WTC11 (cell line): ENCODE measurements around the gene RENBP. TPM values are rescaled to one million over a fixed set of nuclear protein-coding genes. Genes with fewer than 3 reads are reported as not detected.
A peak's percentile ranks its signal among the peaks of the same experiment; 100 is the strongest.

ENCODE experiments used
- ATAC-seq: fragments of 200-7000 bp; cut with Tn5 transposase; 2 replicates; pipeline ENCODE4 v1.10.0; 2021; ENCODE audit warnings: mild to moderate bottlenecking, moderate library complexity
- CTCF ChIA-PET: fragments of 300-600 bp; sonication (Branson Sonifier 250); formaldehyde crosslinking; loops from one replicate; lab custom pipeline; 2021; ENCODE audit warnings: antibody characterized with exemption; lab: Charles Lee
- POLR2A ChIA-PET: fragments of 350-600 bp; sonication (Branson Sonifier 250); formaldehyde crosslinking; loops from one replicate; lab custom pipeline; 2021; ENCODE audit warnings: antibody characterized with exemption; lab: Charles Lee
- DNase-seq: peaks from one replicate; pipeline ENCODE4 v3.0.0; 2021; ENCODE audit warnings: low spot score
- H3K27ac Mint-ChIP-seq: 2 replicates; pipeline ENCODE4 v1.8.0; 2021; ENCODE audit warnings: mixed read lengths
- H3K27me3 Mint-ChIP-seq: 2 replicates; pipeline ENCODE4 v1.8.0; 2021; ENCODE audit warnings: low read depth, mild to moderate bottlenecking, moderate library complexity, mixed read lengths
- H3K36me3 Mint-ChIP-seq: 2 replicates; pipeline ENCODE4 v1.8.0; 2021; ENCODE audit warnings: mixed read lengths
- H3K4me1 Mint-ChIP-seq: 2 replicates; pipeline ENCODE4 v1.8.0; 2022; ENCODE audit warnings: mixed read lengths
- H3K4me3 Mint-ChIP-seq: 2 replicates; pipeline ENCODE4 v1.8.0; 2021; ENCODE audit warnings: mild to moderate bottlenecking, moderate library complexity, mixed read lengths
- H3K9me3 Mint-ChIP-seq: 2 replicates; pipeline ENCODE4 v1.8.0; 2021; ENCODE audit warnings: mixed read lengths
- FOXJ3 ChIP-seq: sonication (generic); formaldehyde crosslinking; IDR thresholded peaks from 2 replicates; pipeline ENCODE4 v1.9.0; 2021; ENCODE audit warnings: missing genetic modification reagents, mild to moderate bottlenecking, borderline replicate concordance
- FOXK1 ChIP-seq: sonication (generic); formaldehyde crosslinking; IDR thresholded peaks from 2 replicates; pipeline ENCODE4 v1.8.0; 2022; ENCODE audit warnings: mild to moderate bottlenecking, moderate library complexity, missing genetic modification reagents
- FOXP1 ChIP-seq: sonication (generic); formaldehyde crosslinking; IDR thresholded peaks from 2 replicates; pipeline ENCODE4 v1.8.0; 2022; ENCODE audit warnings: missing genetic modification reagents, mild to moderate bottlenecking, moderate library complexity, borderline replicate concordance
- GTF2I ChIP-seq: fragments of 250-450 bp; sonication (Bioruptor Pico); conservative IDR thresholded peaks from 2 replicates; pipeline ENCODE4 v1.4.0; 2021; ENCODE audit warnings: mild to moderate bottlenecking
- HMGA2 ChIP-seq: fragments of 250-450 bp; sonication (Bioruptor Pico); IDR thresholded peaks from 2 replicates; pipeline ENCODE4 v1.4.0; 2021; ENCODE audit warnings: mild to moderate bottlenecking, moderate library complexity
- KAT7 ChIP-seq: sonication (generic); formaldehyde crosslinking; IDR thresholded peaks from 2 replicates; pipeline ENCODE4 v1.8.1; 2023; ENCODE audit warnings: missing genetic modification reagents, mild to moderate bottlenecking, borderline replicate concordance
- SMAD3 ChIP-seq: sonication (generic); formaldehyde crosslinking; IDR thresholded peaks from 2 replicates; pipeline ENCODE4 v1.8.0; 2022; ENCODE audit warnings: missing genetic modification reagents, mild to moderate bottlenecking, borderline replicate concordance
- SOX15 ChIP-seq: fragments of 250-450 bp; sonication (Bioruptor Pico); IDR thresholded peaks from 2 replicates; pipeline ENCODE4 v1.9.0; 2021; ENCODE audit warnings: mild to moderate bottlenecking
- STAT6 ChIP-seq: sonication (generic); formaldehyde crosslinking; conservative IDR thresholded peaks from 2 replicates; pipeline ENCODE4 v1.8.1; 2023; ENCODE audit warnings: mild to moderate bottlenecking, low read depth, missing genetic modification reagents, moderate library complexity
- TEAD1 ChIP-seq: sonication (generic); formaldehyde crosslinking; IDR thresholded peaks from 2 replicates; pipeline ENCODE4 v1.8.0; 2022; ENCODE audit warnings: mild to moderate bottlenecking, missing genetic modification reagents
- TEAD4 ChIP-seq: sonication (generic); formaldehyde crosslinking; IDR thresholded peaks from 2 replicates; pipeline ENCODE4 v1.8.0; 2022; ENCODE audit warnings: mild to moderate bottlenecking, missing genetic modification reagents
- USF1 ChIP-seq: sonication (generic); formaldehyde crosslinking; IDR thresholded peaks from 2 replicates; pipeline ENCODE4 v1.8.0; 2022; ENCODE audit warnings: mild to moderate bottlenecking, missing genetic modification reagents
- ZBTB21 ChIP-seq: sonication (generic); formaldehyde crosslinking; IDR thresholded peaks from 2 replicates; pipeline ENCODE4 v1.8.1; 2023; ENCODE audit warnings: mild to moderate bottlenecking, missing genetic modification reagents, borderline replicate concordance
- ZNF423 ChIP-seq: fragments of 250-450 bp; sonication (Bioruptor Pico); IDR thresholded peaks from 2 replicates; pipeline ENCODE4 v2.1.2; 2022; ENCODE audit warnings: mild to moderate bottlenecking, moderate library complexity
- total RNA-seq: library from RNA; stranded (reverse); gene quantifications from 3 replicates; pipeline ENCODE4 v1.2.3, GENCODE V29; 2021
- TF ChIP-seq, protein P1 (sequence below): sonication (generic); formaldehyde crosslinking; IDR thresholded peaks from 2 replicates; pipeline ENCODE4 v1.8.1; 2023; ENCODE audit warnings: mild to moderate bottlenecking, missing genetic modification reagents
- TF ChIP-seq, protein P2 (sequence below): fragments of 250-450 bp; sonication (Bioruptor Pico); IDR thresholded peaks from 2 replicates; pipeline ENCODE4 v1.9.0; 2021; ENCODE audit warnings: mild to moderate bottlenecking
- TF ChIP-seq, protein P3 (sequence below): fragments of 200-600 bp; IDR thresholded peaks from 2 replicates; pipeline ENCODE4 v1.8.0; 2022; ENCODE audit warnings: antibody characterized with exemption

Gene RENBP
- total RNA-seq, 1 experiment from 2014 or later = 14.0 TPM

GRCh38 chrX:153905481-153906095, 38.9 kb downstream of the RENBP start:
- no peaks in the 10 kb centered on the region; the same call in 1 of the 2 replicates for H3K27me3 Mint-ChIP-seq
- TF ChIP-seq SMAD3 (CRISPR knock-in tag) (no peak), TEAD4 (no peak), GTF2I (CRISPR knock-in tag) (no peak), FOXP1 (no peak), ZBTB21 (no peak), KAT7 (no peak), TEAD1 (CRISPR knock-in tag) (no peak), HMGA2 (CRISPR knock-in tag) (no peak), STAT6 (CRISPR knock-in tag) (no peak), ZNF423 (CRISPR knock-in tag) (no peak), SOX15 (CRISPR knock-in tag) (no peak), FOXK1 (CRISPR knock-in tag) (no peak)
- TF ChIP-seq, protein P1, sequence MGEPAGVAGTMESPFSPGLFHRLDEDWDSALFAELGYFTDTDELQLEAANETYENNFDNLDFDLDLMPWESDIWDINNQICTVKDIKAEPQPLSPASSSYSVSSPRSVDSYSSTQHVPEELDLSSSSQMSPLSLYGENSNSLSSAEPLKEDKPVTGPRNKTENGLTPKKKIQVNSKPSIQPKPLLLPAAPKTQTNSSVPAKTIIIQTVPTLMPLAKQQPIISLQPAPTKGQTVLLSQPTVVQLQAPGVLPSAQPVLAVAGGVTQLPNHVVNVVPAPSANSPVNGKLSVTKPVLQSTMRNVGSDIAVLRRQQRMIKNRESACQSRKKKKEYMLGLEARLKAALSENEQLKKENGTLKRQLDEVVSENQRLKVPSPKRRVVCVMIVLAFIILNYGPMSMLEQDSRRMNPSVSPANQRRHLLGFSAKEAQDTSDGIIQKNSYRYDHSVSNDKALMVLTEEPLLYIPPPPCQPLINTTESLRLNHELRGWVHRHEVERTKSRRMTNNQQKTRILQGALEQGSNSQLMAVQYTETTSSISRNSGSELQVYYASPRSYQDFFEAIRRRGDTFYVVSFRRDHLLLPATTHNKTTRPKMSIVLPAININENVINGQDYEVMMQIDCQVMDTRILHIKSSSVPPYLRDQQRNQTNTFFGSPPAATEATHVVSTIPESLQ (CRISPR knock-in tag) = no peak
- TF ChIP-seq, protein P2, sequence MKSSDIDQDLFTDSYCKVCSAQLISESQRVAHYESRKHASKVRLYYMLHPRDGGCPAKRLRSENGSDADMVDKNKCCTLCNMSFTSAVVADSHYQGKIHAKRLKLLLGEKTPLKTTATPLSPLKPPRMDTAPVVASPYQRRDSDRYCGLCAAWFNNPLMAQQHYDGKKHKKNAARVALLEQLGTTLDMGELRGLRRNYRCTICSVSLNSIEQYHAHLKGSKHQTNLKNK (CRISPR knock-in tag) = no peak
- TF ChIP-seq, all 79 proteins: peak for 0
- no peaks in the 10 kb centered on the region for H3K9me3 Mint-ChIP-seq
- POLR2A ChIA-PET = no interaction called here
- CTCF ChIA-PET = interaction anchor here (1.7 kb wide), 1 partner anchor 42 kb away, joined by 6 read pairs; no protein-coding TSS in a partner anchor
- no peak for ATAC-seq
- H3K4me3 Mint-ChIP-seq = no peak overlapping the region
- H3K4me1 Mint-ChIP-seq = peaks cover 22% of the 10 kb centered on the region
- H3K36me3 Mint-ChIP-seq = no peaks in the 10 kb centered on the region
- no peak for DNase-seq
- no peak overlapping the region for H3K27ac Mint-ChIP-seq

DNA sequence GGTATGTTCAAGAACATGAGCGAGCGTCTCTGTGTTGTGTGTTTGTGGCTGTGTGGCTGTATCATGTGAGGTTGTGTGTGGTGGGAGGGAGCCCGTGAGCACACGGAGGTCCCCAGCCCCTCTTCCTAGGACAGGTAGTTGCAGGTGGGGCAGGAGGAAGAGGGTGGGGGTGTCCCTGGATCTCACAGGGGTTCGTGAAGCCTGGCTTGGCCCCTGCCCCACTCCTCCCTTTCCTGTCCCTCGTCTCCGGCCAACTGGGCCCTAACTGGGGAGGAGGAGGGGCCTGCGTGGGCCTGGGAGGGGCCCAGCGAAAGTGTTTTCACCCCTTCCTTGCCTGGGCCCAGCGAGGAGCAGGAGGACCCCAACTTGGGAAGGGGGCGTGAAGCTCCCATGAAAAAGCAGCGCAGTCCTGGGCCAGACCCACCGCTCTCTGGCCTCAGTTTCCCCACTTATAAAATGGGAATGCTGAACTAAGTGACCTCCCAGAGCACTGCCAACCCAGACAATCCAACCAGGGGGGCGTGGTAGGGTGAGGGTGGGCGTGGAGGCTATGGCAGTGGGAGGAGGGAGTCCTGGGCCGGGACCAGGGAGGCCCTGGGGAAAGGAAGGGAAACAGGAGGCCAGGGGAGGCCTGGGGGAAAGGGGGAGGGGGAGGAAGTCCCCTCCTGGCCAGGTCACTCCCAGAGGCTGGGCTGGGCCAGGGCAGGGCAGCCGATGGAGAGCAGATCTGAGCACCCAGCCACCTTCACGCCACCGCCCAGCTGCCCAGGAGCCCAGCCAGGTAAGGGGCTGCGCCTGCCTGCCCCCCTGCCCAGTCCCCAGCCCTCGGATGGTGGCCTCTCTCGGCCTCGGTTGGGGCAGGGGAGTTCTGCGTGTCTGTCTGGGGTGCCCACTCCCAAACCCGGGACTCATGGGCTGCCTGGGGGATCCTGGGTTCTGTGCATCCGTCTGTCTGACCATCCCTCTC, 40.2 kb downstream of the RENBP start, which contains the start of gene AVPR2:
Gene AVPR2 (plus strand): TSS at position 683 of the 967 bp plus-strand sequence. CDS start 473 bp downstream, outside the sequence.
- no peak for TF ChIP-seq USF1
- no peak for TF ChIP-seq FOXJ3 (CRISPR knock-in tag)
- TF ChIP-seq, protein P1 (CRISPR knock-in tag) = no peak
- TF ChIP-seq, protein P3, sequence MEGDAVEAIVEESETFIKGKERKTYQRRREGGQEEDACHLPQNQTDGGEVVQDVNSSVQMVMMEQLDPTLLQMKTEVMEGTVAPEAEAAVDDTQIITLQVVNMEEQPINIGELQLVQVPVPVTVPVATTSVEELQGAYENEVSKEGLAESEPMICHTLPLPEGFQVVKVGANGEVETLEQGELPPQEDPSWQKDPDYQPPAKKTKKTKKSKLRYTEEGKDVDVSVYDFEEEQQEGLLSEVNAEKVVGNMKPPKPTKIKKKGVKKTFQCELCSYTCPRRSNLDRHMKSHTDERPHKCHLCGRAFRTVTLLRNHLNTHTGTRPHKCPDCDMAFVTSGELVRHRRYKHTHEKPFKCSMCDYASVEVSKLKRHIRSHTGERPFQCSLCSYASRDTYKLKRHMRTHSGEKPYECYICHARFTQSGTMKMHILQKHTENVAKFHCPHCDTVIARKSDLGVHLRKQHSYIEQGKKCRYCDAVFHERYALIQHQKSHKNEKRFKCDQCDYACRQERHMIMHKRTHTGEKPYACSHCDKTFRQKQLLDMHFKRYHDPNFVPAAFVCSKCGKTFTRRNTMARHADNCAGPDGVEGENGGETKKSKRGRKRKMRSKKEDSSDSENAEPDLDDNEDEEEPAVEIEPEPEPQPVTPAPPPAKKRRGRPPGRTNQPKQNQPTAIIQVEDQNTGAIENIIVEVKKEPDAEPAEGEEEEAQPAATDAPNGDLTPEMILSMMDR = no peak
- TF ChIP-seq, all 79 proteins: peak for 0
- no peaks in the 10 kb centered on the region; the same call in 1 of the 2 replicates for H3K27me3 Mint-ChIP-seq
- peak within 1 kb of the TSS; percentile 17; the same call in 1 of the 2 replicates for H3K27ac Mint-ChIP-seq
- H3K4me1 Mint-ChIP-seq = peaks cover 23% of the 10 kb centered on the region
- no peak within 1 kb of the TSS for H3K4me3 Mint-ChIP-seq
- peak; percentile 16 for ATAC-seq
- no peaks in the 10 kb centered on the region for H3K9me3 Mint-ChIP-seq
- CTCF ChIA-PET = no interaction called here
- DNase-seq = no peak
- no peaks in the 10 kb centered on the region for H3K36me3 Mint-ChIP-seq
- POLR2A ChIA-PET = no interaction called here
